ENCODE data around the gene HTT.

HTT gene

GRCh38 chr4:3246458-3247398, 172.2 kb downstream of the HTT start:
- no peak for DNase-seq

- no peak for DNase-seq
Observed at GRCh38 chr4:3247399-3248177, 173.1 kb downstream of the HTT start.

- no peak for DNase-seq
Observed at GRCh38 chr4:3248178-3248480, 173.6 kb downstream of the HTT start.

- DNase-seq, result peak in 13 of 56 donors; percentile 11 to 48 (median 31)
Observed at GRCh38 chr4:3248811-3249661, 174.6 kb downstream of the HTT start, which contains the start of gene MSANTD1. Gene MSANTD1, plus strand, starts transcription at chr4:3249159. Its CDS starts 64 bp downstream, at chr4:3249223.

- no peak for DNase-seq
Observed at GRCh38 chr4:3249711-3250437, 175.4 kb downstream of the HTT start.

GRCh38 chr4:3250438-3250955, 176.0 kb downstream of the HTT start:
- no peak for DNase-seq

- DNase-seq, result no peak
Observed at GRCh38 chr4:3250956-3251690, 176.6 kb downstream of the HTT start.

GRCh38 chr4:3251691-3252479, 177.4 kb downstream of the HTT start:
- DNase-seq, result no peak

GRCh38 chr4:3252480-3252828, 178.0 kb downstream of the HTT start:
- DNase-seq, result no peak

GRCh38 chr4:3252831-3253641, 178.6 kb downstream of the HTT start:
- no peak for DNase-seq

GRCh38 chr4:3253808-3254207, 179.3 kb downstream of the HTT start:
- DNase-seq, result no peak

GRCh38 chr4:3254302-3255131, 180.0 kb downstream of the HTT start:
- DNase-seq, result no peak

- DNase-seq, result no peak
Observed at GRCh38 chr4:3255611-3256186, 181.2 kb downstream of the HTT start.

GRCh38 chr4:3256230-3257102, 182.0 kb downstream of the HTT start:
- no peak for DNase-seq

- DNase-seq, result no peak
Observed at GRCh38 chr4:3257103-3257555, 182.6 kb downstream of the HTT start.

Measured in nucleus accumbens (tissue), 56 donors.